NCI-H2171 (cell line): Measurements from ENCODE around the gene PPP2R2B.

Experiments
- DNase-seq: peaks from one replicate; lab custom pipeline; 2025; lab: John Stamatoyannopoulos, UW

PPP2R2B gene

DNA sequence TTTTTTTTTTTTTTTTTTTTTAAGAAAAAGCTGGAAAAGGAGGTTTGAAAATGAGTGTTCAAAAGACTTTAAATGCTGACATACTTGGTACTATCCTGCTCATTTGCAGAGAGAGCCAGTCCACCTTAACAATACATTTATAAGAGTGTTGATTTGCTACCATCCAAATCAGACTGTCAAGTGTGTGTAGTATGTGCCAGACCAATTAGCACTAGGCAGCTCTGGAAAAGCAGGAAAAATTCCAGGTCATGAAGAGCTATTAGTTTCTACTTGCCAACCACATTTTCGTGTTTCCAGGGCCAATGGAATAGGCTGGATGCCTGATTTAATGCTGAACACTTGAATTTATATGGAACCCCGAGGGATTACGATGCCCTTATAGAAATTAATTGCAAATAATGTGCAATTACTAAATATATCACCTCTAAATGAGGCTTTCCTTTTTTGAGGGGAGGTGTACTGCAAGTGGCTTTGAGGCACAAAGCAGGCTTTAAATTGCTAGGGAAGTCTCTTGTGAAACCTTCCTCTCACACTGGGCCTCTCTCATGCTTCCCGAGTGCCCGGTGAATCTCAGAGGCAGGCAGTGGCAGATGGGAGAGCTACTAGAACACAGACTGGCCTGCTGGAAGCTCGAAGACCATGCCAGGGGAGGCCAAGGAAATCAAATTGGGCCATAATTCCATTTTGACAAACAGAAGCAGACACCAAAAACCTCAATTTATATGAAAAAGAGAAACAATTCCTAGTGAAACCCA is 178.7 kb downstream of the PPP2R2B start:
- DNase-seq: no peak

DNA sequence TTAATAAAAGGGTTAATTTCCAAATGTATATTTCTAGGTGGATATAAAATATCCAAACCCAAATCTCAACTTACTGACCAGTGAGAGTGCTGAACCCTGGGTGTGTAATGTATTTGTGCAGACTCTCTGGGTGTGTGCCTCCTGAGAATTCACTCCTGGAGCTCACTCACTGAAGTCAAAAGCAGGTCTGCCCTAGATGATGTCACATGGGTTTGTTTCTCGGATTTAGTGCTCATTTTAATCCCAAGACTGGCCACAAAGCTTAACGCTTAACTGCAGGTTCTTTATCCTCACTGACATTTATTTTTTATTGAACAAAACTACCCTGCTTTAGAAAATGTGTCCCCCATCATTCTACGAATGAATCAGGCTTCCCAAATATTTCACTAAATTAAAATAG is 179.4 kb downstream of the PPP2R2B start:
- DNase-seq: no peak

DNA sequence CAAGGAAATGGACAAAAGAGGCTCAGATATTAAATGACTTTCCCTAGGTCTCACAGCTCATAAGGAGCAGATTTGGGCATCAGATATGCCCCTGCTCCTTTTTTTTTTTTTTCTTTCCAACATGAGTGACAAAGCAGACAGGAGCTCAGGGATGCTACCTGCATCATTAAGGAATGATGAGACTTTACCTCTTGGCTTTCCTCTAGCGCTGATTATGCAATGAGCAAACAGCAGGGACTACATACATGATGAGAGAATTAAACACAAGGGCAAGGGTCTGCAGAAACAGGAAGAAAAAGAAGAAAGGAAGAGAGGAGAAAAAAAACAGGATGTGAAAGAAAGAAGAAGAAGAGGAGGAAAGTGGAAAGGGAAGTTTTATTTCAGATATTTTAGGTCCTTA is 179.9 kb downstream of the PPP2R2B start:
- no peak for DNase-seq

DNA sequence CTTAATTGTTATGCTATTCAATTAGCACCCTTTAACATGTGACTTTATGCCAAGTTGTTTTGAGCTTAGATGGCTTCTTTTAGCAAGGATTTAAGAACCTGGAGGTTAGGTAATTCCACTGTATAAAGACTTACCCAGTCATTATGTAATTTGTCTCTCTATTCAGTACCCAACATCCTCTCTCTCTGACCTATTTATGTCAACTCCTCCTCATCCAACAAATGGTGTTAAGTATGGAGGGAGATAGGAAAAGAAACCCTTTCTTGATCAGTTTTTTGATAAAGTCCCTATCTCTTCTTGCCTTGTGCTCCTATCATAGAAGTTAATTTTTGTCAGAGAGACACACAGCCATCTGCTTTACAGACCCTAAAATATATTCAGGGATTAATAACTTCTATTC is 181.3 kb downstream of the PPP2R2B start:
- no peak for DNase-seq

DNA sequence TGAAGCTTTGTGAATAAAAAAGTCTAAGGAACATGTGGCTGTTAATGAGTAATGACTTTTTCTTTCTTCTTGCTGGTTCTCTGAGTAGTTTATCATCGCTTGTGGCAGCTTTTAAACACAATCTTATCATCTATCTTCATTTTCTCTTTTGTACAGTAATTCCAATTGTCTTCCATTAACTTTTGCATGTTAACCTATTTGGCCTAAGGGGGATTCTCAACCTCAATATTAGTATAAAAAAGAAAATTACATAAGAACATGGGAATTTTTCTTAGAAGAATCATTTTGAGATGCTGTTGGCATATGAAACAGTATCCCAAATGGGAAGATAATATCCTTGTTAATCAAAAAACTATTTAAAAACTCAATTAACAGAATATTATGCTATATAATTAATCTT is 182.9 kb downstream of the PPP2R2B start:
- DNase-seq: no peak

DNA sequence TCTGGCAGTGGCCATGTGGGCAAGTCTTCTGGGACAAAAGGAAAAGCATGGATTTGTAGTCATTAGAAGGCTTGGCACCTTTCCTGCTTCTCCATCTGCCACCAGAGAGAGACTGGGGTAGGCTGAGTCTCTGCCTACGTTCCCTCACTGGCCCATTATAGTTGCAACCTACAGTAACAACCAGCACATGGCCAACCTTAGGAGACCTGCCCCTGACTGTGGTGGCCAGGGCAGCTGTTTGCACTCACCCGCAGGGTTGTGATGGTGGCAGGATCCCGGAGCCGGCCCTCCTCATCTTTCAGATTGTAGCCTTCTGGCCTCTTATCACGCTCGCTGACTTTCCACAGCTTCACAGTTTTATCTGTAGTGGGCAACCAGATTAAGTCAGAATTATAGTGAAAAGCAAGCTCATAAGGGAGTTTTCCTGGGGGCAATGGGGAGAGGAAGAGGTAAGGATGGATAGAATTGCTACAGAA is 187.6 kb downstream of the PPP2R2B start:
- peak; percentile 78 for DNase-seq

DNA sequence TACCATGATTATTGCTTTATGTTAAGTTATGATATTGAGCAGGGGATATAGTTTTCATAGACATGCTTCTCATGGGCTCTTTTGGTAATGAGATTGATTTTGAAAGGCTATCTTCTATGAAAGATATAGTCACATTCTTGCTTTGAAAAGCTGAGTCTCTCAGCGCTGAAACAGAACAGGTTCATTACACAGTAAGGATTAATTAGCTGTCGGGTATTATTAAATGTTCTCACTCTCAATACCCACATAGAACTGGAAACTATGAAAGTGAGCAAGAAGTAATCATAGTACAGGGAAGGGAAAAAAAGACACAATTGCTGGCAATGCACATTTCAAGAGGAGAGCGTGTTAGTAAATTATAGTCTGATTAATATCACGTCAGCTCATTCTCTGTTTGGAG is 190.9 kb downstream of the PPP2R2B start:
- DNase-seq: no peak

DNA sequence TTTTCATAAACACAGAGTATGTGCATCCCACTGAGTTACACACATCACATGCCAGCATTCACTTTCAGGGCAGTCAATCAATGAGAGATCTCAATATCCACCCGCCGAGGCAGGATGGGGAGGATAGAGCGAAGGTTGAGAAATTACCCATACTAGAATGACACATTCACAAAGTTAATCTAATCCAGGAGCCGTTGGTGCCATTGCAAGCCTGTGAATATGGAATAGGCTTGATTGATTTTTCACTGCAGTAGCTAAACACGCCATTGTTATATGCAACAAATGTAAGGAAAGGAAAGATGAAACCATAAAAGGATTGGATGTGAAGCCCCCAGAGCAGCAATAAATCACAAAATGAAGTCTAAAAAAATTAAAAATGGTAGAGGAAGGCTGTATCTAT is 194.7 kb downstream of the PPP2R2B start:
- DNase-seq: no peak

DNA sequence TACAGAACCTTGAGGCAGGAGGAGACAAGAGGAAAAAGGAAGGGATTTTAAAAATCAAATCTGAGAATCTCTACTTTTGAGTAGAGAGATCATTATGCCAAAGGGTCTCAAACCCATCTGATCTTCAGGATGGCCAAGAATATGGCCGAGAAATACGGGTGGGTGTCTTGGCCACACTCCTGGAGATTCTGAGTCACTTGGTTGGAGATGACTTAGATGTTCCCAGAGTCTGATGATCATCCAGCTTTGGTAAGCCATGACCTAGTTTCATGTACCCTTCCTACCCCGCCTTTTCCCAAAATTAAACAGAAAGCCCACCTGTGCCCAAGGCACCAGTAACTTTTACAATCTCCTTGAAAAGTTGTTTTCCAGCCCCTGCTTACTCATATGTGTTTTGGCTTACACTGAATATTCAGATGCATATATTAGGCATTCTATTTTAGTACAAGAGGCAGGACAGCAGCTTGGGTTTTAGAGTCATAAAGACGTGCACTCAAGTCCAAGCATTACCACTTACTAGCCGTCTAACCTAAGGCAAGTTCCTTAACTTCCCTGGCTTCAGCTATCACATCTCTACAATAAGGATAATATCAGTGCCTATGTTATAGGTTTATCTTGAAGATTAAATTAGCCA is 195.5 kb downstream of the PPP2R2B start:
- DNase-seq: no peak

DNA sequence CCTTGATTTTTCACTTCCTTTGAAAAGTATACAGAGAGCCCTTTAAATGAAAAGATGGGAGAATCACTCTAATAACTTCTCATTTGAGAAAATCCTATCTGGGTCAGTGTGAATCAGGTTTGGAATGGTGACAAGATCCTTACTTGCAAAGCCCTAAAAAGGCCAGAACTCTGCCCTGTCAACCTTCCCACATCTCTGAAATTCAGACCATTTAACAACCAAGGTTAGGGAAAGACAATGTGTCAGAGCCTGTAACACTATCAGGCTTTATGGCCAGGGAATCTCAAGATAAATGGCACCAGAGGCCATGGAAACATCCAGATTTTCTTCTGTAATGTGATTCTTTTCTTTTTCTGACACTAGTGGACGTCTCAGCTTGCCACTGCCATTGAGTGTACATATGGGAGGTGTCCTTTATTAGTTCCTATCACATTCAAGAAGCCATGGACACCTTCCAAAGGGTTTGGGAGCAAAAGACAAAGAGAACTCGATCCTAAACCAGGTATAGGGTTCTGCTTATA is 196.9 kb downstream of the PPP2R2B start:
- DNase-seq: no peak

DNA sequence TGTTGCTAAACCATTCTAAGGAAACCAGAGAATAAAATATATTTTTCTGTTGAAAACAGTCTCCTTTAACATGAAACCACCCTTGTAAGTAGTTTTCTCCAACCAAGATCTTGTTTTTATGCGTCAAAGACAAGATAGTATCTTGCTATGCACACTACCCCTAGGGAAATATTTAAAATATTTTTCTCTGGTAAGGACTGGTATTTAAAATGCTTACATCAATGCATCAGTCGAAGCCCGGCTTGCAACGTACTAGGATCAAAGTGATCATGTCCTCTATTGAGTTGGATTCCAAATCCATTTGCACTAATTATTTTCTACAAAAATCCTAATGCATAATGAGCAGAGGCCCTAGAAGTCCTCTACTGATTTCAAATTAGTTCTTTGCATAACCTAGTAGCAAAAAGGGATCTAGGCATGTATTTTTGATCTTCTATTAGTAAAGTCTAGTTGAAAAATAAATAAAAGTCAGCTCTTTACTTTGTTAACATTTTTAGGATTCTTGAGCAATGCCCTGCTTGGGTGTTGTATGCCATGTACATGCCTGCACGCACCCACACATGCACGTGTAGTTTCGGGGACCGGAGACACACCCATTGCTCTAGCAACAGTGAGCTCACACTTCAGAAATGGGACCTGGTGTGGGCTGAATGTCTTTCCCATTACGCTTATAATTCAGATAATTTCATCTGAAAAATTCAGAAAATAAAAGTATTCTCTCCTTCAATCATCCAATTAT is 197.5 kb downstream of the PPP2R2B start:
- no peak for DNase-seq

DNA sequence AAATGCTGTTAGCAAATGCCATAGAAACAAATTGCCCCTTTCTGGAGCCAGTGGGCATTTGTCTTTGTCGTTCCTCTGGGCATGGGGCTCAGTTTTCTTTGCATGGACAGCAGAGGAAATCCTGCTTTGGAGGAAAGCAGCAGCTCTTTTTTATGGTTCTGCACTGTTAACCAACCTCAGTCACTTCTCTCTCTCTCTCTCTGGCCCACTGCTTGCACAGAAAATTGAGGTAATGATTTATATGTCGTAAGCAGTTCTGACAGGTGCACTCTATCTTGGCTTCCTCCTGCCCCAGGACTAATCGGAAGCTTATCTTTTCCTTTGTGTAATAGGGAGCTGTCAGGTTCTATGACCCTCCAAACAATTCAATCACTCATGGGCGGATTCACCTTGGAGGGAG is 202.9 kb downstream of the PPP2R2B start:
- no peak for DNase-seq

DNA sequence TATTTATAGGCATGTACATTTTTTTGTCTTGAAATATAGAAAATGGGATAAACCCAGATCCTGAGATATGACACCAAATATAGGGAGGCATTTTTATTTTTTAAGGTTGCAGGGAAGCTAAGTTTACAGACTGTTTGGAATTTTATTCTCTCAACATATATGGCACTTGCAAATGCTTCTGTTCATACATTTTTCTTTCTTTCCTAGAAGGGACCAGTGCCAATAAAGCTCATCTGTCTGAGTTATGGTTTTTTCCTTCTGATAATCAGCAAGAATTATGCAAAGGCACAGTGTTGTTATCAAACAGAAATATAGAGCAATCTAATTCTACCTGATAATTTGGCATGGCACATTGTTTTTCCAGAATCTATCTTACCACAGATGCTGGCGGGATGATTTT is 205.7 kb downstream of the PPP2R2B start:
- no peak for DNase-seq

DNA sequence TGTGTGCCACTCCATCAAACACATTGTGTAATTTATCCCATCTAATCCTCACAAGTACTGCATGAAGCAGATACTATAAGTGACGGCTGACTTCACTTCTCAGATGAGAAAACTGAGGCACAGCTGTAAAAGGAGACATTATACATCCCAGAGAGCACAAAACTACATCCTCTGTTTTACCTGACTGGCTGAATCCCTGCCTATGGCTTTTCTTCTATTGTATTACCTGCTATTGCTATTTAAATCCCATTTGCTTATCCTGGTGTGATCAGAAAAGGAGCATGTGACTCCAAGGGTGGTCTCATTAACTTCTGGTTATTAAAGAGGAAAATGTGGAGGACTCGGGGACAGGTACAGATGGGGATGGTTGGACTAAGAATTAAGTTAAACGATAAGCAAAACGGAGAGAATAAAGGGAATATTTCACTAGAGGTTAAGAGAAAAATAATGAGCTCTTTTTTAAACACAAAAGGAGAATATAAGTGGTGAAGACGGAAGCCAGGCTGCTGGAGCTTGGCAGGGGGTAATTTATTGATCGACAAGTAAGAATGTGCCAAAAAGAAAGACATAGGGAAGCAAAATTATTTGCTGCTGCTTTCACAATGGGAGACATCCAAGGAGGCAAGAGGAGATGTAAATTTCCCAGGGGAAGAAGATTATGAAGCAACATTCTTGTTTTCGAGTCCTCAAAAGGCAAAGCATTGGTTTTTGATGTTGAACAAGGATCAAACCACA is 206.8 kb downstream of the PPP2R2B start:
- DNase-seq: no peak

DNA sequence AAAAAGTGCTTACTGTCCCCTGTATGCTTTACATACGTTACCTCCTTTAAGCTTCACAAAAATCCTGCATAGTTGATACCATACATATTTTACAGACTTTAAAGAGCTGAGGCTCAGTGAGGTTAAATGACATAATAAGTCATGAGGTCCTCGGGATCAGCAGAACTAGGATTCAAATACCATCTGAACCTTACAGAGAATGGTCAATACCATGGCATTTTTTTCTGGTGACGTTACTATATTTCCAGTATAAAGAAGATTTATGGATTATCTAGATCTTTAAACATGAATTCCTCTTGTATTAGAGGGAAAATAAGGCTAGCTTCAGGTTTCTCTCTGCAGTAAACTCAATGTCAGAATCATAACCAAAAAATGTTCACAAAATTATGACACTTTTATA is 208.9 kb downstream of the PPP2R2B start:
- DNase-seq: no peak

DNA sequence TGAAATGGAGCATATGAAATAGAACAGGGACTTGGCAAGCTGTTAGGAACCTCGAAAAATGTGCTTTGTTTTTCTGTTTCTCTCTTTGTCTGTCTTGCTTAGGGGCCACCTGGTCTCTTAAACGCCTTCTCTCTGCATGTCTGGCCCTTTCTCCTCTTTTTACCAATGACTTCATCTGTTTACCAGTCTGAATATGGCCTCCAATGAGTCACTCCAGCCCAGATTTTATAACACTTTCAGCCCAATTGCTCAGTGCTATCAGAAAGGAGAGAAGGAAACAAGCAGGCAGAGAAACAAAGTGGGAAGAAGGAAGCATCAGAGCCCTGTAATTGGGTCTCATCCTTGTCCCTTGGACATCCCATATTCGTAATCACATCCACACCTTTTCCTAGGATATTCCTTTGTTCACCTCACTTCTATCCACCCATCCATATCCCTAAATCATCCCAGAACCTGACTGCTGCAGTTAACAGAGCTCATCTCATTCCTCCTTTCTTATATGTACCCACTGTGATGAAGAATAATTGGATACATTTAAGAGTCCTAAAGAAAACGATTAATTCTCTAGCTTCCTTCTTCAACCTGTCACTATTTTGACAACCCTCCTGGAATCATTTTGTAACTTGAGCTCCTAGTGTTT is 210.8 kb downstream of the PPP2R2B start:
- no peak for DNase-seq

DNA sequence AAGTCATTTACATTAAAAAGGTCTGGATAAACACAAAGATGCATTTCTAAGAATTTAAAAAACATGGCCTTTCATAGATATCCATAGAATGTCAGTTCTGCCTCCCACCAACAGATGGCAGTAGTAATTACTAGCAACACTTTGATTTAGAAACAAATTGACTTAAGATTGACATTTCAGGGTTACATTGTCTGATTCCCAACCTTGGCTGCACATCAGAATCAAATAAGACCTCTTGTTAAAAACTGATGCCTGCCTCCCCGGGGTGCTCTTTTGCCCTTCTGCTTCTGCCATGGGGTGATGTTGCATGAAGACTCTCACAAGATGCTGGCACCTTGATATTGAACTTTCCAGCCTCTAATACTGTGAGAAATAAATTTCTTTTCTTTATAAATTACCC is 216.3 kb downstream of the PPP2R2B start:
- DNase-seq: no peak

DNA sequence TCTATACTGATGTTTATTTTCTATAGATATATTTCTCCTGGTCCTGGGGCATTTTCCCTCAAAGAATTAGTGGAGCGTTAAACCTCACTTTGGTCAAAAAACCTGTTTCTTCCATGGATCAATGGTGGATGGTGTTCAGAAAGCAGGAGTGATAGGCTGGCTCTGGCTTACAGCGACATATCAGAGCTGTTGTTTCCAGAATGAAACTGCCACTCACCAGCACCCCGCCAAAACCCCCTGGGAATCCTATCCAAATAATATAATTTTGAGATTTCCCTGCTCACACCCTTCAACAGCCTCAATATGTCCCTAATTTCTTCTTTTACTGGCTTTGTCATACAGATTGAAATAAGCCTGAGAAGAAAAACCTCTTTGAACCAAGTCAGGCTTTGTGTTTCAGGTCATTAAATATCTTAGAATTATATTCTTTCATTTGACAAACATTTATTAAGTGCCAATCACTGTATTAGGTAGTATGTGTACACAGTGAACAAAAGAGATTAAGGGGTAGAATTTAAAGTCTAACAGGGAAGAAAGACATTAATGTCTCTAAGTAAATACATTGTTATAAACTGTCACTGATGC is 218.1 kb downstream of the PPP2R2B start:
- DNase-seq: no peak

DNA sequence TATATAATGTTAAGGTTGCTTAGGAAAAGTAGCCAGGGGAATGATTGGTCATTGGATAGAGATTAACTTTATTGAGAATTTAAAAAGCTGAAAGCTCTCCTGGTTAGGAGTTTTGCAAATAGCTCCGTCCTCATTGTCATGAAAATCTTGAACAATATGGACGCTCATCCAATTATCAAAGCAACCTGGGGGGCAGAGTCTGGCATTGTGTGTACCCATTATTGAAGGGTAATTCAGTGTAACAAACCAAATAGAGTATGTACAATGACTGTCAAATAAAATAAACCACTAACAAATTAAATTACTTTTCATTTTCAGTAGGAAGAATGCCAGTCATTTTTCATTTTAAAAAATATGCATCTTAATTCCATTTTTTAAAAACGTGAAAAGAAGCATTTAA is 218.6 kb downstream of the PPP2R2B start:
- no peak for DNase-seq

DNA sequence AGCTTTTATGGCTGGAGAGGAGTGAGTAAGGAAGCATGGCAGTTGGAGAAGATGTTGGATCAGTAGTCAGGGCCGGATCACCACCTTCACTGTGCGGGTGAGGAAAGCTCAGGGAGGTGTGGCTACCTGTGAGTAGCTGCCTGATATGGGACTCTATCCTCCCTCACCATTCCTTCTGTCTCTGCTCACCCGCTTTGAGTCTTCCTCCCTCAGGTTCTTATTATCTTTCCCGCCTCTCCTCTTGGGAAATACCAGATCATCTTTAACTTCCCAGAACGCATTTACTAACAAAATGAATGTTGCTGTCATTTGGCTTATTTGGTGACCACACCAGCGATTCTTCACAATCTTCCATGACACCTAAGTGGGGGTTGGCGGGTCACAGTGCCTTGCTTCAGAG is 221.9 kb downstream of the PPP2R2B start:
- DNase-seq: no peak

DNA sequence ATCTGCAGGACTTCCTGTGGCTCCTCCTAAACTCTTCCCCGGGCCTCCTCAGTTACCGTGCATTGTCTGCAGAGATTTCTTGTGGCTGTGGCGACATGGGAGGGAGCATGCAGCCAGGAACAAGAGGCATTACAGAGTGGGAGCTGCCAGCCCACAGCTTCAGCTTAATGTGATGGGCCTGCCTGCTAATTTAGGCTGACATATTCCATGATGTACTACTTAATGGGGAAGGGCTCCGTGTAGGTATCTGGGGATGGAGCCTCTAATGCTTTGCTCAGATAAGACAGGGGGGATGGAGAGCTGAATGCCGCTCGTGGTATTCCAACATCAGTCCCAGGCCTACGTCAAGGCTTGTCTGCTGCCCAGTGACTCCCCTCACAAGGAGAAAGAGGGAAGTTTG is 225.0 kb downstream of the PPP2R2B start:
- no peak for DNase-seq
